HCT116 (cell line): ENCODE results near the gene TLR9. TPM values are rescaled to one million over a fixed set of nuclear protein-coding genes. Genes with fewer than 3 reads are reported as not detected.

Source experiments
- ATAC-seq: fragments of 200-7000 bp; cut with Tn5 transposase; 2 replicates; pipeline ENCODE4 v1.9.1; 2020; ENCODE audit warnings: mild to moderate bottlenecking, moderate library complexity
- BruUV-seq: library from RNA; stranded (reverse); fragments of 400-500 nt; replicated peaks from 2 replicates; lab custom pipeline; 2021; lab: Mats Ljungman, UMichigan
- CTCF ChIA-PET: fragments of 300-600 bp; sonication (Branson Sonifier 250); formaldehyde crosslinking; loops from one replicate; lab custom pipeline; 2021; ENCODE audit warnings: antibody characterized with exemption; lab: Charles Lee
- POLR2A ChIA-PET: fragments of 300-600, 350-600 bp; sonication (Branson Sonifier 250); formaldehyde crosslinking; loops from one replicate; lab custom pipeline; 2021; ENCODE audit warnings: antibody characterized with exemption; lab: Charles Lee
- RAD21 ChIA-PET, 2 experiments: fragments of 300-600 bp; sonication (Branson Sonifier 250); formaldehyde crosslinking; loops; one replicate each; lab custom pipeline; 2023; ENCODE audit warnings: low total read pairs in 2 of 2; ENCODE audit not compliant: uncharacterized antibody in 2 of 2, unreplicated experiment in 2 of 2, low non-redundant PET in 1 of 2; lab: Charles Lee
- DNase-seq: peaks from one replicate; pipeline ENCODE4 v3.0.0-alpha.2; 2010; ENCODE audit warnings: low read depth, low spot score
- H2AFZ ChIP-seq: fragments of 200-600 bp; shearing (Covaris generic), sonication (generic); 2 replicates; pipeline ENCODE4 v1.6.1; 2017; ENCODE audit warnings: low read depth, mixed run types, mixed read lengths, antibody characterized with exemption, low read length; ENCODE audit not compliant: poor library complexity, severe bottlenecking
- H3K27ac ChIP-seq: 2 replicates; pipeline ENCODE4 v1.5.1; 2012; ENCODE audit warnings: low read depth, low read length
- H3K27me3 ChIP-seq: fragments of 200-600 bp; sonication (generic); 2 replicates; pipeline ENCODE4 v1.6.1; 2016; ENCODE audit warnings: mixed run types, low read length, mixed read lengths; ENCODE audit not compliant: insufficient read depth
- H3K36me3 ChIP-seq, 2 experiments: fragments of 200-500 bp in 1 of 2; fragments of 200-600 bp in 1 of 2; sonication (Bioruptor generic) in 1 of 2; sonication (generic) in 1 of 2; 2 replicates each; pipeline versions ENCODE4 v1.5.1 to v1.6.1; 2014 to 2016; ENCODE audit warnings: low read length in 2 of 2, inconsistent platforms in 1 of 2, mixed read lengths in 1 of 2, mixed run types in 1 of 2; ENCODE audit not compliant: insufficient read depth in 2 of 2, control insufficient read depth in 1 of 2
- H3K4me1 ChIP-seq, 2 experiments: fragments of 200-600 bp in 1 of 2; sonication (generic) in 1 of 2; 2 replicates each; pipeline versions ENCODE4 v1.5.1 to v1.6.1; 2012 to 2017; ENCODE audit warnings: low read length in 2 of 2, inconsistent platforms in 1 of 2, mild to moderate bottlenecking in 1 of 2, mixed read lengths in 1 of 2, mixed run types in 1 of 2, moderate library complexity in 1 of 2; ENCODE audit not compliant: insufficient read depth in 2 of 2, control insufficient read depth in 1 of 2
- H3K4me2 ChIP-seq: fragments of 200-600 bp; sonication (generic); 2 replicates; pipeline ENCODE4 v1.6.1; 2017; ENCODE audit warnings: mixed run types, low read length, mixed read lengths
- H3K4me3 ChIP-seq, 2 experiments: fragments of 200-600 bp in 1 of 2; sonication (generic) in 1 of 2; replicated peaks in 1 of 2; 2 replicates each; pipeline ENCODE4 v1.5.1; 2011 to 2016; ENCODE audit warnings: low read length in 2 of 2, control low read depth in 1 of 2, low read depth in 1 of 2, mild to moderate bottlenecking in 1 of 2, mixed read lengths in 1 of 2, mixed run types in 1 of 2
- H3K79me2 ChIP-seq: fragments of 200-600 bp; sonication (generic); 2 replicates; pipeline ENCODE4 v1.6.1; 2017; ENCODE audit warnings: mild to moderate bottlenecking, mixed run types, low read length, moderate library complexity, mixed read lengths; ENCODE audit not compliant: insufficient read depth
- H3K9ac ChIP-seq: fragments of 200-600 bp; sonication (generic); 2 replicates; pipeline ENCODE4 v1.6.1; 2016; ENCODE audit warnings: low read length, mixed read lengths
- H3K9me2 ChIP-seq: fragments of 200-600 bp; sonication (generic), shearing (Covaris generic); 2 replicates; pipeline ENCODE4 v1.6.1; 2017; ENCODE audit warnings: mixed run types, mild to moderate bottlenecking, moderate library complexity; ENCODE audit not compliant: insufficient read depth
- H3K9me3 ChIP-seq, 2 experiments: fragments of 200-500 bp in 1 of 2; fragments of 200-600 bp in 1 of 2; sonication (Bioruptor generic) in 1 of 2; sonication (generic) in 1 of 2; 2 replicates each; pipeline ENCODE4 v1.6.1; 2014 to 2017; ENCODE audit warnings: low read length in 2 of 2, mixed read lengths in 2 of 2, inconsistent platforms in 1 of 2, low read depth in 1 of 2, mild to moderate bottlenecking in 1 of 2, mixed run types in 1 of 2, moderate library complexity in 1 of 2; ENCODE audit not compliant: control insufficient read depth in 1 of 2, insufficient read depth in 1 of 2
- H4K20me1 ChIP-seq: fragments of 200-600 bp; sonication (generic), shearing (Covaris generic); 2 replicates; pipeline ENCODE4 v1.6.1; 2017; ENCODE audit warnings: mixed run types, mild to moderate bottlenecking, moderate library complexity; ENCODE audit not compliant: insufficient read depth
- ATF3 ChIP-seq: IDR thresholded peaks from 2 replicates; pipeline ENCODE4 v1.6.1; 2012
- CBX3 ChIP-seq: IDR thresholded peaks from 2 replicates; pipeline ENCODE4 v1.6.1; 2012; ENCODE audit warnings: low read depth
- CTCF ChIP-seq, 3 experiments: fragments of 200-600 bp in 1 of 3; sonication (generic) in 1 of 3; IDR thresholded peaks in 2 of 3; conservative IDR thresholded peaks in 1 of 3; 2 replicates each; pipeline ENCODE4 v1.5.1; 2012 to 2017; ENCODE audit warnings: low read depth in 2 of 3, low read length in 2 of 3, antibody characterized with exemption in 1 of 3, borderline replicate concordance in 1 of 3, control low read depth in 1 of 3, mild to moderate bottlenecking in 1 of 3, mixed read lengths in 1 of 3, mixed run types in 1 of 3, moderate library complexity in 1 of 3; ENCODE audit not compliant: insufficient read depth in 1 of 3
- EGR1 ChIP-seq: IDR thresholded peaks from 2 replicates; pipeline ENCODE4 v1.6.1; 2012; ENCODE audit warnings: low read depth
- EZH2 ChIP-seq: fragments of 200-600 bp; sonication (generic); IDR thresholded peaks from 2 replicates; pipeline ENCODE4 v1.6.1; 2017; ENCODE audit warnings: antibody characterized with exemption, mixed run types
- FOSL1 ChIP-seq: IDR thresholded peaks from 2 replicates; pipeline ENCODE4 v1.6.1; 2012; ENCODE audit warnings: low read depth
- JUND ChIP-seq: IDR thresholded peaks from 2 replicates; pipeline ENCODE4 v1.6.1; 2012
- POLR2A ChIP-seq: IDR thresholded peaks from 2 replicates; pipeline ENCODE4 v1.7.0; 2011; ENCODE audit warnings: borderline replicate concordance; ENCODE audit not compliant: insufficient read depth, insufficient read length; ENCODE audit errors: extremely low read depth
- POLR2AphosphoS5 ChIP-seq: IDR thresholded peaks from 2 replicates; pipeline ENCODE4 v1.6.1; 2011; ENCODE audit warnings: mild to moderate bottlenecking, low read depth, low read length, moderate library complexity
- RAD21 ChIP-seq: IDR thresholded peaks from 2 replicates; pipeline ENCODE4 v1.6.1; 2012; ENCODE audit warnings: low read depth, mild to moderate bottlenecking
- SIN3A ChIP-seq: IDR thresholded peaks from 2 replicates; pipeline ENCODE4 v1.6.1; 2012; ENCODE audit warnings: low read depth
- SP1 ChIP-seq: IDR thresholded peaks from 2 replicates; pipeline ENCODE4 v1.6.1; 2012; ENCODE audit warnings: low read depth
- SRF ChIP-seq: IDR thresholded peaks from 2 replicates; pipeline ENCODE4 v1.6.1; 2012; ENCODE audit warnings: low read depth
- YY1 ChIP-seq: IDR thresholded peaks from 2 replicates; pipeline ENCODE4 v1.6.1; 2011; ENCODE audit warnings: low read length, low read depth, moderate library complexity, mild to moderate bottlenecking; ENCODE audit not compliant: insufficient replicate concordance; ENCODE audit errors: extremely low read depth
- ZNF274 ChIP-seq: fragments of 200-500 bp; sonication (Bioruptor generic); IDR thresholded peaks from 2 replicates; pipeline ENCODE4 v1.6.1; 2014; ENCODE audit warnings: mild to moderate bottlenecking, low read depth, low read length, inconsistent platforms
- intact Hi-C: fragments of 100-400 bp; cut with micrococcal nuclease; formaldehyde crosslinking; loops from 2 replicates; pipeline ENCODE4 v1.10.0; 2022
- total RNA-seq: library from RNA; stranded (reverse); gene quantifications from one replicate; pipeline ENCODE4 v1.2.1, GENCODE V29; 2021; ENCODE audit not compliant: unreplicated experiment
- TF ChIP-seq, protein P1 (sequence below): IDR thresholded peaks from 2 replicates; pipeline ENCODE4 v1.6.1; 2012
- TF ChIP-seq, protein P2 (sequence below): IDR thresholded peaks from 2 replicates; pipeline ENCODE4 v1.6.1; 2012; ENCODE audit warnings: low read depth
- TF ChIP-seq, protein P3 (sequence below): IDR thresholded peaks from 2 replicates; pipeline ENCODE4 v1.6.1; 2011; ENCODE audit warnings: mild to moderate bottlenecking, low read length, moderate library complexity; ENCODE audit not compliant: insufficient replicate concordance; ENCODE audit errors: extremely low read depth

TLR9 gene
- total RNA-seq, 1 experiment from 2014 or later, result 0.15 TPM

DNA sequence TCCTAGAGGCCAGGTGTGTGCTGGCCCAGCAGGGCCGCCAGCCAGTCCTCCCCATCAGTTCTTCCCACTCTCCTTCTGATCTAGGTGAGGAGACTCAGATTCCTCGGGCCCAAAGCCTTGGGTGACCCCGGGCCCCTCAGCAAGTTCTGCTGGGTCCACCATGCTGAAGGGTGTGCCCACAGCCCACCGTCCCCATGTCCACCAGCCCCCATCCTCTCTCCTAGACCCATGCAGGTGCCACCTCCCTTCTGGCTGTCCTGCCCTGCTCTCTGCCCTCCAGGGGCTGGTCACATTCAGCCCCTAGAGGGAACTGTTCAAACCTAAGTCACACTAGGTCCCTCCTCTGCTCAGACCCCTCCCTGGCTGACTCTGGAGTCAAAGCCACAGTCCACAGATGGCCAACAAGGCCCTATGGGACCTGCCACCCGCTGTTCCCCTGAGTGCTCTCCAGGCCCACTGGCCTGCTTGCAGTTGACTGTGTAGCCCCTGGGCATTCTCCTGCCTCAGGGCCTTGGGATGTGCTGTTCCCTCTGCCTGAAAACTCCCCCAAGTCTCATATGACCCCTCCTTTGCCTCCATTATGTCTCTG is 878 bp upstream of the TLR9 start:
- BruUV-seq, result no TSS peak
- ATAC-seq, result peak; percentile 33; the same call in 1 of the 2 replicates
- POLR2A ChIA-PET, result interaction anchor here (0.9 kb wide), 1 partner anchor 11 kb away, joined by 4 read pairs; no protein-coding TSS in a partner anchor

More for the DNA sequence above, 878 bp upstream of the TLR9 start:
- CTCF ChIA-PET, result interaction anchor here (1.6 kb wide), 1 partner anchor 10 kb away, joined by 5 read pairs; no protein-coding TSS in a partner anchor
- Histone ChIP-seq H3K27me3 (no peaks in the 10 kb centered on the region), H3K79me2 (no peaks in the 10 kb centered on the region), H3K36me3 (peaks cover 17% of the 10 kb centered on the region in 2 experiments; a peak in 3 of 4 replicates), H3K4me1 (no peaks in the 10 kb centered on the region), H3K27ac (no peak overlapping the region), H3K9ac (no peak overlapping the region), H4K20me1 (no peaks in the 10 kb centered on the region), H3K4me3 (no peak overlapping the region), H3K9me3 (no peaks in the 10 kb centered on the region), H3K4me2 (no peak overlapping the region), H2AFZ (no peak overlapping the region), H3K9me2 (no peaks in the 10 kb centered on the region)
- no peak for DNase-seq
- TF ChIP-seq EGR1 (no peak), CBX3 (no peak), EZH2 (no peak), SP1 (no peak), SIN3A (no peak), SRF (no peak), CTCF (IDR thresholded peaks at IDR 0.05 in 2 of 3, conservative IDR thresholded peaks at IDR 0.05 in 1 of 3; ENCODE audit: borderline replicate concordance in 1 of 3, insufficient read depth in 1 of 3, low read depth in 2 of 3, low read length in 2 of 3) (no peak), RAD21 (no peak), POLR2AphosphoS5 (no peak), POLR2A (no peak), JUND (no peak), ZNF274 (no peak), YY1 (no peak), ATF3 (no peak), FOSL1 (no peak)
- TF ChIP-seq, protein P1, sequence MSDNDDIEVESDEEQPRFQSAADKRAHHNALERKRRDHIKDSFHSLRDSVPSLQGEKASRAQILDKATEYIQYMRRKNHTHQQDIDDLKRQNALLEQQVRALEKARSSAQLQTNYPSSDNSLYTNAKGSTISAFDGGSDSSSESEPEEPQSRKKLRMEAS, result no peak
- TF ChIP-seq, protein P2, sequence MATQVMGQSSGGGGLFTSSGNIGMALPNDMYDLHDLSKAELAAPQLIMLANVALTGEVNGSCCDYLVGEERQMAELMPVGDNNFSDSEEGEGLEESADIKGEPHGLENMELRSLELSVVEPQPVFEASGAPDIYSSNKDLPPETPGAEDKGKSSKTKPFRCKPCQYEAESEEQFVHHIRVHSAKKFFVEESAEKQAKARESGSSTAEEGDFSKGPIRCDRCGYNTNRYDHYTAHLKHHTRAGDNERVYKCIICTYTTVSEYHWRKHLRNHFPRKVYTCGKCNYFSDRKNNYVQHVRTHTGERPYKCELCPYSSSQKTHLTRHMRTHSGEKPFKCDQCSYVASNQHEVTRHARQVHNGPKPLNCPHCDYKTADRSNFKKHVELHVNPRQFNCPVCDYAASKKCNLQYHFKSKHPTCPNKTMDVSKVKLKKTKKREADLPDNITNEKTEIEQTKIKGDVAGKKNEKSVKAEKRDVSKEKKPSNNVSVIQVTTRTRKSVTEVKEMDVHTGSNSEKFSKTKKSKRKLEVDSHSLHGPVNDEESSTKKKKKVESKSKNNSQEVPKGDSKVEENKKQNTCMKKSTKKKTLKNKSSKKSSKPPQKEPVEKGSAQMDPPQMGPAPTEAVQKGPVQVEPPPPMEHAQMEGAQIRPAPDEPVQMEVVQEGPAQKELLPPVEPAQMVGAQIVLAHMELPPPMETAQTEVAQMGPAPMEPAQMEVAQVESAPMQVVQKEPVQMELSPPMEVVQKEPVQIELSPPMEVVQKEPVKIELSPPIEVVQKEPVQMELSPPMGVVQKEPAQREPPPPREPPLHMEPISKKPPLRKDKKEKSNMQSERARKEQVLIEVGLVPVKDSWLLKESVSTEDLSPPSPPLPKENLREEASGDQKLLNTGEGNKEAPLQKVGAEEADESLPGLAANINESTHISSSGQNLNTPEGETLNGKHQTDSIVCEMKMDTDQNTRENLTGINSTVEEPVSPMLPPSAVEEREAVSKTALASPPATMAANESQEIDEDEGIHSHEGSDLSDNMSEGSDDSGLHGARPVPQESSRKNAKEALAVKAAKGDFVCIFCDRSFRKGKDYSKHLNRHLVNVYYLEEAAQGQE, result no peak
- TF ChIP-seq, protein P3, sequence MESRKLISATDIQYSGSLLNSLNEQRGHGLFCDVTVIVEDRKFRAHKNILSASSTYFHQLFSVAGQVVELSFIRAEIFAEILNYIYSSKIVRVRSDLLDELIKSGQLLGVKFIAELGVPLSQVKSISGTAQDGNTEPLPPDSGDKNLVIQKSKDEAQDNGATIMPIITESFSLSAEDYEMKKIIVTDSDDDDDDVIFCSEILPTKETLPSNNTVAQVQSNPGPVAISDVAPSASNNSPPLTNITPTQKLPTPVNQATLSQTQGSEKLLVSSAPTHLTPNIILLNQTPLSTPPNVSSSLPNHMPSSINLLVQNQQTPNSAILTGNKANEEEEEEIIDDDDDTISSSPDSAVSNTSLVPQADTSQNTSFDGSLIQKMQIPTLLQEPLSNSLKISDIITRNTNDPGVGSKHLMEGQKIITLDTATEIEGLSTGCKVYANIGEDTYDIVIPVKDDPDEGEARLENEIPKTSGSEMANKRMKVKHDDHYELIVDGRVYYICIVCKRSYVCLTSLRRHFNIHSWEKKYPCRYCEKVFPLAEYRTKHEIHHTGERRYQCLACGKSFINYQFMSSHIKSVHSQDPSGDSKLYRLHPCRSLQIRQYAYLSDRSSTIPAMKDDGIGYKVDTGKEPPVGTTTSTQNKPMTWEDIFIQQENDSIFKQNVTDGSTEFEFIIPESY, result no peak
- intact Hi-C loops, result no loop called here
- RAD21 ChIA-PET, result interaction anchor here in 1 of 2 experiments (0.9 kb wide), 1 partner anchor 220 kb away, joined by 3 read pairs; no protein-coding TSS in a partner anchor
